H1 (cell line): ENCODE data around the gene CSTF3. TPM values are rescaled to one million over a fixed set of nuclear protein-coding genes. Genes with fewer than 3 reads are reported as not detected.

Source experiments
- CREB1 ChIP-seq: IDR thresholded peaks from 2 replicates; pipeline ENCODE4 v1.6.1; 2012; ENCODE audit warnings: inconsistent platforms
- KDM4A ChIP-seq: IDR thresholded peaks from one replicate; pipeline ENCODE4 v1.7.1; 2012; ENCODE audit warnings: low read depth, mild to moderate bottlenecking, moderate library complexity, low read length, inconsistent platforms; ENCODE audit not compliant: severe bottlenecking
- MAX ChIP-seq: IDR thresholded peaks from 2 replicates; pipeline ENCODE4 v1.6.1; 2012; ENCODE audit warnings: inconsistent platforms
- SAP30 ChIP-seq: fragments of 300-600 bp; sonication (generic); IDR thresholded peaks from 2 replicates; pipeline ENCODE4 v1.7.1; 2012; ENCODE audit warnings: low read length, moderate library complexity, mild to moderate bottlenecking, inconsistent platforms; ENCODE audit not compliant: insufficient read depth, insufficient replicate concordance
- SIRT6 ChIP-seq: IDR thresholded peaks from one replicate; pipeline ENCODE4 v1.7.1; 2012; ENCODE audit warnings: low read length, inconsistent platforms
- SUZ12 ChIP-seq: fragments of 200-600 bp; sonication (generic); IDR thresholded peaks from 2 replicates; pipeline ENCODE4 v1.6.1; 2012; ENCODE audit warnings: mild to moderate bottlenecking, inconsistent platforms, low read length, moderate library complexity, mixed read lengths
- polyA plus RNA-seq, 7 experiments: library from polyadenylated mRNA; depleted of rRNA in 3 of 7; stranded (reverse) in 5 of 7; unstranded in 2 of 7; fragments of >200 nt in 5 of 7; fragments of 200-250 nt in 2 of 7; gene quantifications; 1 replicate in 5 of 7; 2 replicates in 1 of 7; 4 replicates in 1 of 7; pipeline versions ENCODE4 v1.2.1 to v1.2.3, GENCODE V29; 2011 to 2013; ENCODE audit warnings: missing spikeins in 2 of 7, mixed read lengths in 2 of 7
- total RNA-seq: library from RNA; stranded (reverse); fragmentation: NEBNext Ultra II Directional; extraction: Animal tissue kit (Norgen Biotek cat#: 25700); gene quantifications from 2 replicates; pipeline ENCODE4 v1.2.1, GENCODE V29; 2021

Gene CSTF3
- total and polyA plus RNA-seq, 2 of the 8 experiments (the other 6 are each of a cell fraction or from before 2014, with no cell fraction given), result 22.3 to 54.7 TPM

- TF ChIP-seq MAX (no peak), CREB1 (no peak), SIRT6 (no peak), SAP30 (no peak), SUZ12 (no peak), KDM4A (no peak)
These were observed 101.0 kb downstream of the CSTF3 start (continued) for GRCh38 chr11:33060271-33060670.
